H1 (cell line): ENCODE measurements around the gene TEK. TPM values are rescaled to one million over a fixed set of nuclear protein-coding genes. Genes with fewer than 3 reads are reported as not detected.

Experiments used
- CTCF ChIA-PET: fragments of 300-600 bp; sonication (Branson Sonifier 250); formaldehyde crosslinking; loops from one replicate; lab custom pipeline; 2021; ENCODE audit not compliant: partially characterized antibody; lab: Charles Lee
- POLR2A ChIA-PET: fragments of 300-600 bp; sonication (Branson Sonifier 250); formaldehyde crosslinking; loops from one replicate; lab custom pipeline; 2021; ENCODE audit warnings: inconsistent platforms; ENCODE audit not compliant: partially characterized antibody; lab: Charles Lee
- DNase-seq, 2 experiments: peaks; one replicate each; pipeline versions ENCODE4 v3.0.0 to v3.0.0-alpha.2; 2010 to 2022; ENCODE audit warnings: low spot score in 2 of 2, low read depth in 1 of 2, mixed read lengths in 1 of 2
- FAIRE-seq: peaks from 2 replicates; lab custom pipeline; 2011; peaks lifted over from hg19 to GRCh38; lab: Jason Lieb, UNC
- H2AFZ ChIP-seq: 2 replicates; pipeline ENCODE4 v1.8.1; 2012; ENCODE audit warnings: low read length, inconsistent platforms
- H2AK5ac ChIP-seq: 2 replicates; pipeline ENCODE4 v1.6.1; 2013; ENCODE audit warnings: low read depth, low read length
- H2BK120ac ChIP-seq: replicated peaks from 2 replicates; pipeline ENCODE3; 2013; ENCODE audit warnings: low read depth, low read length, inconsistent platforms
- H2BK12ac ChIP-seq: 2 replicates; pipeline ENCODE4 v1.6.1; 2013; ENCODE audit warnings: low read depth, low read length
- H2BK15ac ChIP-seq: 2 replicates; pipeline ENCODE4 v1.6.1; 2013; ENCODE audit warnings: low read length
- H2BK20ac ChIP-seq: 2 replicates; pipeline ENCODE4 v1.6.1; 2013; ENCODE audit warnings: low read length
- H2BK5ac ChIP-seq: 2 replicates; pipeline ENCODE4 v1.6.1; 2013; ENCODE audit warnings: low read depth, low read length
- H3K14ac ChIP-seq: 2 replicates; pipeline ENCODE4 v1.6.1; 2013; ENCODE audit warnings: inconsistent platforms; ENCODE audit not compliant: insufficient read length
- H3K18ac ChIP-seq: 2 replicates; pipeline ENCODE4 v1.6.1; 2013; ENCODE audit warnings: low read length; ENCODE audit errors: extremely low read depth
- H3K23ac ChIP-seq: 2 replicates; pipeline ENCODE4 v1.6.1; 2013; ENCODE audit warnings: inconsistent platforms; ENCODE audit not compliant: insufficient read length
- H3K23me2 ChIP-seq: 2 replicates; pipeline ENCODE4 v1.6.1; 2013; ENCODE audit warnings: low read depth, low read length
- H3K27ac ChIP-seq: 2 replicates; pipeline ENCODE4 v1.6.1; 2011; ENCODE audit warnings: low read depth, low read length, inconsistent platforms
- H3K27me3 ChIP-seq, 4 experiments: replicated peaks in 1 of 4; 1 replicate in 1 of 4; 2 replicates in 3 of 4; pipeline versions ENCODE4 v1.6.1 to v1.8.1; 2011 to 2013; ENCODE audit warnings: low read length in 3 of 4, mild to moderate bottlenecking in 3 of 4, inconsistent platforms in 2 of 4, mixed read lengths in 2 of 4, moderate library complexity in 1 of 4; ENCODE audit not compliant: control insufficient read depth in 3 of 4, insufficient read depth in 3 of 4; ENCODE audit errors: extremely low read depth in 1 of 4
- H3K36me3 ChIP-seq, 4 experiments: 2 replicates each; pipeline versions ENCODE4 v1.6.1 to v1.8.1; 2011 to 2013; ENCODE audit warnings: mild to moderate bottlenecking in 4 of 4, low read length in 3 of 4, moderate library complexity in 2 of 4, control low read depth in 1 of 4, inconsistent platforms in 1 of 4; ENCODE audit not compliant: insufficient read depth in 4 of 4, control insufficient read depth in 2 of 4
- H3K4ac ChIP-seq: replicated peaks from 2 replicates; pipeline ENCODE3; 2013; ENCODE audit warnings: low read length, low read depth, mixed read lengths, inconsistent platforms; ENCODE audit not compliant: insufficient read length
- H3K4me1 ChIP-seq, 4 experiments: replicated peaks in 1 of 4; 1 replicate in 1 of 4; 2 replicates in 3 of 4; pipeline versions ENCODE4 v1.6.1 to v1.8.1; 2011 to 2013; ENCODE audit warnings: low read length in 3 of 4, inconsistent platforms in 2 of 4, mixed read lengths in 1 of 4; ENCODE audit not compliant: insufficient read depth in 4 of 4, control insufficient read depth in 3 of 4
- H3K4me2 ChIP-seq, 2 experiments: 2 replicates each; pipeline versions ENCODE4 v1.6.1 to v1.8.1; 2011 to 2013; ENCODE audit warnings: low read depth in 2 of 2, low read length in 2 of 2, control low read depth in 1 of 2, inconsistent platforms in 1 of 2, mild to moderate bottlenecking in 1 of 2; ENCODE audit not compliant: insufficient read depth in 1 of 2
- H3K4me3 ChIP-seq, 4 experiments: fragments of 200-600, 300-600 bp in 1 of 4; sonication (generic), shearing (Covaris generic), sonication (Bioruptor Twin) in 1 of 4; 2 replicates each; pipeline versions ENCODE4 v1.5.1 to v1.8.1; 2011 to 2016; ENCODE audit warnings: low read length in 4 of 4, low read depth in 3 of 4, control low read depth in 2 of 4, inconsistent platforms in 2 of 4, mild to moderate bottlenecking in 2 of 4, mixed read lengths in 1 of 4, moderate library complexity in 1 of 4; ENCODE audit not compliant: insufficient read depth in 2 of 4; ENCODE audit errors: extremely low read depth in 1 of 4
- H3K56ac ChIP-seq: replicated peaks from 2 replicates; pipeline ENCODE3; 2013; ENCODE audit warnings: low read depth, mild to moderate bottlenecking, mixed read lengths, low read length, inconsistent platforms; ENCODE audit not compliant: insufficient read length
- H3K79me1 ChIP-seq: 2 replicates; pipeline ENCODE4 v1.6.1; 2013; ENCODE audit warnings: low read depth, low read length, control low read depth
- H3K79me2 ChIP-seq, 2 experiments: 2 replicates each; pipeline versions ENCODE4 v1.6.1 to v1.8.1; 2012 to 2013; ENCODE audit warnings: low read length in 2 of 2, mild to moderate bottlenecking in 2 of 2, inconsistent platforms in 1 of 2; ENCODE audit not compliant: insufficient read depth in 2 of 2, control insufficient read depth in 1 of 2
- H3K9ac ChIP-seq, 4 experiments: replicated peaks in 1 of 4; 1 replicate in 1 of 4; 2 replicates in 3 of 4; pipeline versions ENCODE4 v1.6.1 to v1.8.1; 2011 to 2013; ENCODE audit warnings: low read depth in 3 of 4, low read length in 3 of 4, control low read depth in 2 of 4, mild to moderate bottlenecking in 2 of 4, moderate library complexity in 2 of 4, inconsistent platforms in 1 of 4; ENCODE audit errors: extremely low read depth in 1 of 4
- H3K9me3 ChIP-seq, 2 experiments: 2 replicates each; pipeline versions ENCODE4 v1.6.1 to v1.8.1; 2012 to 2013; ENCODE audit warnings: mild to moderate bottlenecking in 2 of 2, moderate library complexity in 2 of 2, control low read depth in 1 of 2, inconsistent platforms in 1 of 2, low read depth in 1 of 2, low read length in 1 of 2, mixed read lengths in 1 of 2; ENCODE audit not compliant: insufficient read depth in 2 of 2
- H4K20me1 ChIP-seq, 2 experiments: replicated peaks in 1 of 2; 2 replicates each; pipeline versions ENCODE3 to v1.8.1; 2011 to 2013; ENCODE audit warnings: inconsistent platforms in 2 of 2, low read length in 2 of 2, mild to moderate bottlenecking in 1 of 2; ENCODE audit not compliant: insufficient read depth in 2 of 2, control insufficient read depth in 1 of 2
- H4K5ac ChIP-seq: 2 replicates; pipeline ENCODE4 v1.6.1; 2013; ENCODE audit warnings: low read length, low read depth, mixed read lengths, inconsistent platforms; ENCODE audit not compliant: insufficient read length
- H4K8ac ChIP-seq: 2 replicates; pipeline ENCODE4 v1.8.0; 2013; ENCODE audit warnings: mild to moderate bottlenecking, moderate library complexity, low read length, inconsistent platforms; ENCODE audit not compliant: insufficient read depth; ENCODE audit errors: extremely low read depth
- H4K91ac ChIP-seq: replicated peaks from 2 replicates; pipeline ENCODE3; 2013; ENCODE audit warnings: low read length, mixed read lengths, inconsistent platforms; ENCODE audit not compliant: insufficient read length
- BRCA1 ChIP-seq: IDR thresholded peaks from 2 replicates; pipeline ENCODE4 v1.6.1; 2012; ENCODE audit warnings: low read depth, low read length, improper control_type of control experiment
- CTCF ChIP-seq, 3 experiments: IDR thresholded peaks; 1 replicate in 2 of 3; 2 replicates in 1 of 3; pipeline versions ENCODE4 v1.5.1 to v1.6.1; 2011; ENCODE audit warnings: low read length in 3 of 3, mild to moderate bottlenecking in 3 of 3, inconsistent platforms in 2 of 3, low read depth in 1 of 3, moderate library complexity in 1 of 3; ENCODE audit not compliant: insufficient read depth in 1 of 3; ENCODE audit errors: control extremely low read depth in 1 of 3
- KDM4A ChIP-seq: IDR thresholded peaks from one replicate; pipeline ENCODE4 v1.7.1; 2012; ENCODE audit warnings: low read depth, mild to moderate bottlenecking, moderate library complexity, low read length, inconsistent platforms; ENCODE audit not compliant: severe bottlenecking
- RXRA ChIP-seq: IDR thresholded peaks from 2 replicates; pipeline ENCODE4 v1.6.1; 2011; ENCODE audit warnings: low read depth, mild to moderate bottlenecking, low read length, moderate library complexity; ENCODE audit not compliant: insufficient read depth
- WGBS, 2 experiments: shearing (Covaris generic) in 1 of 2; methylation state at CpG; one replicate each; pipeline versions ENCODE4 v1.1.6 to v1.1.7; 2013 to 2015; ENCODE audit warnings: low lambda C conversion rate in 2 of 2, mixed read lengths in 2 of 2, inconsistent platforms in 1 of 2, low coverage in 1 of 2, missing lambda C conversion rate in 1 of 2; ENCODE audit not compliant: insufficient replicate concordance in 2 of 2, insufficient coverage in 1 of 2, insufficient read length in 1 of 2; ENCODE audit errors: extremely low coverage in 1 of 2, missing lambda C conversion rate in 1 of 2; 5-methylcytosine and 5-hydroxymethylcytosine counted together
- polyA plus RNA-seq, 7 experiments: library from polyadenylated mRNA; depleted of rRNA in 3 of 7; stranded (reverse) in 5 of 7; unstranded in 2 of 7; fragments of >200 nt in 5 of 7; fragments of 200-250 nt in 2 of 7; gene quantifications; 1 replicate in 5 of 7; 2 replicates in 1 of 7; 4 replicates in 1 of 7; pipeline versions ENCODE4 v1.2.1 to v1.2.3, GENCODE V29; 2011 to 2013; ENCODE audit warnings: missing spikeins in 2 of 7, mixed read lengths in 2 of 7
- total RNA-seq: library from RNA; stranded (reverse); fragmentation: NEBNext Ultra II Directional; extraction: Animal tissue kit (Norgen Biotek cat#: 25700); gene quantifications from 2 replicates; pipeline ENCODE4 v1.2.1, GENCODE V29; 2021

Gene TEK
- total and polyA plus RNA-seq, 2 of the 8 experiments (the other 6 are each of a cell fraction or from before 2014, with no cell fraction given), result 11.0 to 35.8 TPM

- Histone ChIP-seq H3K9me3 (no peaks in the 10 kb centered on the region), H3K36me3 (no peaks in the 10 kb centered on the region), H3K4me1 (no peaks in the 10 kb centered on the region), H2BK5ac (no peak overlapping the region), H3K23ac (no peak overlapping the region), H3K4me2 (no peak overlapping the region), H3K79me1 (no peaks in the 10 kb centered on the region), H2BK12ac (no peak overlapping the region), H2BK15ac (no peak overlapping the region), H2AK5ac (no peak overlapping the region), H2AFZ (no peak overlapping the region), H3K56ac (no peak overlapping the region), H3K9ac (no peak overlapping the region), H2BK120ac (no peak overlapping the region), H3K23me2 (no peaks in the 10 kb centered on the region), H2BK20ac (no peak overlapping the region), H4K91ac (no peak overlapping the region), H3K79me2 (no peaks in the 10 kb centered on the region), H3K18ac (no peak overlapping the region), H3K27ac (no peak overlapping the region), H4K20me1 (peaks cover 0 to 2% of the 10 kb centered on the region in 2 experiments), H3K27me3 (no peaks in the 10 kb centered on the region), H4K8ac (no peak overlapping the region), H3K4ac (no peak overlapping the region), H3K14ac (no peak overlapping the region), H4K5ac (no peak overlapping the region), H3K4me3 (no peak overlapping the region)
- POLR2A ChIA-PET, result no interaction called here
- no peak for DNase-seq
- no peak for TF ChIP-seq KDM4A
- no peak for TF ChIP-seq CTCF (IDR thresholded peaks at IDR 0.05; ENCODE audit: control extremely low read depth in 1 of 3, insufficient read depth in 1 of 3, low read depth in 1 of 3, low read length in 3 of 3)
- TF ChIP-seq BRCA1, result no peak
- TF ChIP-seq RXRA, result no peak
- WGBS, 2 experiments, result 93% methylated on average over 3 of the region's 4 CpGs; no CpG with 5 or more reads in 1 of the 2 experiments
- CTCF ChIA-PET, result no interaction called here
- no peak for FAIRE-seq
Observed at GRCh38 chr9:27131731-27132130, 22.7 kb downstream of the TEK start.
